OCI-LY7 (cell line): ENCODE data around the gene TADA2B. TPM values are rescaled to one million over a fixed set of nuclear protein-coding genes. Genes with fewer than 3 reads are reported as not detected.

Experiments
- BruUV-seq: library from RNA; stranded (reverse); fragments of 400-500 nt; replicated peaks from 2 replicates; lab custom pipeline; 2021; lab: Mats Ljungman, UMichigan
- CTCF ChIA-PET: fragments of 300-600 bp; sonication (Branson Sonifier 250); formaldehyde crosslinking; loops from one replicate; lab custom pipeline; 2022; ENCODE audit warnings: antibody characterized with exemption; ENCODE audit not compliant: unreplicated experiment; lab: Charles Lee
- POLR2A ChIA-PET: fragments of 300-600 bp; sonication (Branson Sonifier 250); formaldehyde crosslinking; loops from one replicate; lab custom pipeline; 2022; ENCODE audit warnings: antibody characterized with exemption; lab: Charles Lee
- DNase-seq: peaks from one replicate; pipeline ENCODE4 v3.0.0-alpha.2; 2015; ENCODE audit warnings: low spot score
- H2AFZ ChIP-seq: fragments of 200-600 bp; sonication (generic), shearing (Covaris generic); 2 replicates; pipeline ENCODE4 v1.6.1; 2014; ENCODE audit warnings: mild to moderate bottlenecking, antibody characterized with exemption, low read length, moderate library complexity
- H3K27ac ChIP-seq: fragments of 200-600 bp; sonication (generic); 2 replicates; pipeline ENCODE4 v1.5.1; 2014; ENCODE audit warnings: mixed run types, low read depth, mild to moderate bottlenecking, moderate library complexity, low read length, inconsistent platforms; ENCODE audit not compliant: poor library complexity, severe bottlenecking
- H3K36me3 ChIP-seq: fragments of 200-600 bp; sonication (generic); 2 replicates; pipeline ENCODE4 v1.6.1; 2014; ENCODE audit warnings: mild to moderate bottlenecking, antibody characterized with exemption, low read length, moderate library complexity, mixed read lengths; ENCODE audit not compliant: insufficient read depth
- H3K4me1 ChIP-seq: fragments of 200-600 bp; sonication (generic); 2 replicates; pipeline ENCODE4 v1.5.1; 2014; ENCODE audit warnings: mild to moderate bottlenecking, low read length; ENCODE audit not compliant: insufficient read depth, poor library complexity, severe bottlenecking
- H3K4me2 ChIP-seq: fragments of 200-600 bp; sonication (generic); 2 replicates; pipeline ENCODE4 v1.6.1; 2014; ENCODE audit warnings: mild to moderate bottlenecking, low read length
- H3K4me3 ChIP-seq: fragments of 200-600 bp; sonication (generic); 2 replicates; pipeline ENCODE4 v1.5.1; 2014; ENCODE audit warnings: mild to moderate bottlenecking, low read depth, low read length; ENCODE audit not compliant: poor library complexity, severe bottlenecking
- H3K79me2 ChIP-seq: fragments of 200-600 bp; sonication (generic); 2 replicates; pipeline ENCODE4 v1.6.1; 2016; ENCODE audit warnings: low read depth, mild to moderate bottlenecking, low read length, moderate library complexity, mixed read lengths; ENCODE audit not compliant: insufficient read depth
- H3K9me2 ChIP-seq: fragments of 200-600 bp; sonication (generic); 2 replicates; pipeline ENCODE4 v1.6.1; 2016; ENCODE audit warnings: mild to moderate bottlenecking, low read length, mixed read lengths; ENCODE audit not compliant: insufficient read depth
- H3K9me3 ChIP-seq: fragments of 200-600 bp; sonication (generic); 2 replicates; pipeline ENCODE4 v1.6.1; 2014; ENCODE audit warnings: mild to moderate bottlenecking, mixed run types, low read length, mixed read lengths
- H4K20me1 ChIP-seq: fragments of 200-600 bp; sonication (generic); 2 replicates; pipeline ENCODE4 v1.6.1; 2014; ENCODE audit warnings: mild to moderate bottlenecking, antibody characterized with exemption, low read length, moderate library complexity, mixed read lengths; ENCODE audit not compliant: insufficient read depth
- EZH2phosphoT487 ChIP-seq: fragments of 200-600 bp; sonication (generic); IDR thresholded peaks from 2 replicates; pipeline ENCODE4 v1.6.1; 2018; ENCODE audit warnings: low read depth, borderline replicate concordance, mild to moderate bottlenecking, mixed run types, antibody characterized with exemption, low read length, moderate library complexity, mixed read lengths
- intact Hi-C: fragments of 100-400 bp; cut with micrococcal nuclease; formaldehyde crosslinking; loops from one replicate; pipeline ENCODE4 v1.10.0; 2022; ENCODE audit not compliant: unreplicated experiment
- total RNA-seq, 2 experiments: library from RNA; depleted of rRNA in 1 of 2; stranded (reverse); fragments of >200 nt in 1 of 2; shearing (Covaris generic) in 1 of 2; gene quantifications; 2 replicates each; pipeline ENCODE4 v1.2.3, GENCODE V29; 2014 to 2022
- TF ChIP-seq, protein P1 (sequence below): fragments of 200-600 bp; sonication (generic); conservative IDR thresholded peaks from 2 replicates; pipeline ENCODE4 v1.5.1; 2014; ENCODE audit warnings: mild to moderate bottlenecking, antibody characterized with exemption, low read length, moderate library complexity, mixed read lengths

The TADA2B gene
- total RNA-seq, 2 experiments from 2014 or later = 9.9 to 20.2 TPM

DNA sequence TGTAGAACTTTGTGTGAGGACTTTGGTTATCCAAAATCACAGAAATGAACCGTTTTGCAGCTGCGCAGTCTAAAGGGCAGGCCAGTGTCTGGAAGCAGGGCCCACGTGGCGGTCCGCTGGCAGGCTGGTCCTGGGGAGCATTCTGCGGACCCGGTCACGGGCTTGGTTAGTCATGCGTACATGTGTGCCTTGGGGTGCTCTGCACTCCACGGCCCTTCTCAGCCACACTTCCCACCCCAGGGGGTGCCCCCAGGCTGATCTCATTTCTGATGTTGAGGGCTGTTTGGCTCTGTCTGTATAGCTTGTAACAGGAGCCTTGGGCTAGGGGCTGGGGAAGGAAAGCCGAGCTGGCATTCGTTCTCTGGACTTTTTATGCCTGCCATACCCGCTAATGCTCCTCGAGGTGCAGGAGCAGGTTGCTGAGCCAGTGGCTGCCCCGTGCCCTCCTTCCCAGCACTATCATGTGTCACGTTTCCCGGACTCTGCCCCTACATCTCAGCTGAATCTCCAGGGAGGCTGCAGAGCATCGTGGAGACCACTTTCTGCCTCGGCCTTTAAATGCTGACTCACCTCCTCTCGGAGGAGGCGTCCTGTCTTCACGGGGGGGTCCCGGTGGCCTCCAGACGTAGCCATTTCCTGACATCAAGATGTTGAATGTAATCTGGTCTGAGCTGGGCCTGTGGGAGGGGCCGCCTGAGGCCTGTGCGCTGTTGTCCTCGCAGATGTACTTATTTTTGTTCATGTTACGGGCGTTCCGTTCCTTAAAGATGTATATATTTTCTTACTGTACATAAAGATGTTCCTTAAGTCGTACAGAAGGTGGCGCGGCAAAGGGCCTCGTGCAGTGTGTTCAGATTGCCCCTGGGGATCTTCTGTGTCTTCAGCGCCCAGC, 11.4 kb upstream of the TADA2B start:
- TF ChIP-seq, protein P1, sequence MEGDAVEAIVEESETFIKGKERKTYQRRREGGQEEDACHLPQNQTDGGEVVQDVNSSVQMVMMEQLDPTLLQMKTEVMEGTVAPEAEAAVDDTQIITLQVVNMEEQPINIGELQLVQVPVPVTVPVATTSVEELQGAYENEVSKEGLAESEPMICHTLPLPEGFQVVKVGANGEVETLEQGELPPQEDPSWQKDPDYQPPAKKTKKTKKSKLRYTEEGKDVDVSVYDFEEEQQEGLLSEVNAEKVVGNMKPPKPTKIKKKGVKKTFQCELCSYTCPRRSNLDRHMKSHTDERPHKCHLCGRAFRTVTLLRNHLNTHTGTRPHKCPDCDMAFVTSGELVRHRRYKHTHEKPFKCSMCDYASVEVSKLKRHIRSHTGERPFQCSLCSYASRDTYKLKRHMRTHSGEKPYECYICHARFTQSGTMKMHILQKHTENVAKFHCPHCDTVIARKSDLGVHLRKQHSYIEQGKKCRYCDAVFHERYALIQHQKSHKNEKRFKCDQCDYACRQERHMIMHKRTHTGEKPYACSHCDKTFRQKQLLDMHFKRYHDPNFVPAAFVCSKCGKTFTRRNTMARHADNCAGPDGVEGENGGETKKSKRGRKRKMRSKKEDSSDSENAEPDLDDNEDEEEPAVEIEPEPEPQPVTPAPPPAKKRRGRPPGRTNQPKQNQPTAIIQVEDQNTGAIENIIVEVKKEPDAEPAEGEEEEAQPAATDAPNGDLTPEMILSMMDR = no peak
- no peak for TF ChIP-seq EZH2phosphoT487
- Histone ChIP-seq H3K79me2 (no peaks in the 10 kb centered on the region), H3K27ac (no peak overlapping the region), H2AFZ (no peak overlapping the region), H3K4me3 (no peak overlapping the region), H3K9me2 (no peaks in the 10 kb centered on the region), H3K36me3 (peaks cover 27% of the 10 kb centered on the region), H3K4me1 (no peaks in the 10 kb centered on the region), H4K20me1 (no peaks in the 10 kb centered on the region), H3K4me2 (no peak overlapping the region), H3K9me3 (no peaks in the 10 kb centered on the region)
- BruUV-seq = no TSS peak
- POLR2A ChIA-PET = no interaction called here
- DNase-seq = no peak
- intact Hi-C loops = no loop called here
- CTCF ChIA-PET = no interaction called here

GRCh38 chr4:7032596-7032995, 10.6 kb upstream of the TADA2B start:
- Histone ChIP-seq H3K27ac (no peak overlapping the region), H4K20me1 (no peaks in the 10 kb centered on the region), H3K9me3 (no peaks in the 10 kb centered on the region), H3K4me2 (no peak overlapping the region), H3K36me3 (peaks cover 20% of the 10 kb centered on the region), H2AFZ (no peak overlapping the region), H3K9me2 (no peaks in the 10 kb centered on the region), H3K4me1 (no peaks in the 10 kb centered on the region), H3K79me2 (no peaks in the 10 kb centered on the region), H3K4me3 (no peak overlapping the region)
- CTCF ChIA-PET = no interaction called here
- POLR2A ChIA-PET = no interaction called here
- no peak for DNase-seq
- BruUV-seq = no TSS peak
- intact Hi-C loops = no loop called here
- no peak for TF ChIP-seq EZH2phosphoT487
- TF ChIP-seq, protein P1 = no peak
